IMR-90 (cell line): ENCODE data around the gene OXLD1. TPM values are rescaled to one million over a fixed set of nuclear protein-coding genes. Genes with fewer than 3 reads are reported as not detected.

Source experiments
- ATAC-seq: fragments of 200-7000 bp; cut with Tn5 transposase; 2 replicates; pipeline ENCODE4 v1.9.1; 2020; ENCODE audit warnings: low read depth, mild to moderate bottlenecking, moderate library complexity
- BruUV-seq: library from RNA; stranded (reverse); fragments of 400-500 nt; replicated peaks from 2 replicates; lab custom pipeline; 2021; lab: Mats Ljungman, UMichigan
- CTCF ChIA-PET: fragments of 300-600 bp; formaldehyde crosslinking; extraction: SDS; loops from one replicate; lab custom pipeline; 2021; ENCODE audit warnings: antibody characterized with exemption; lab: Yijun Ruan, JAX
- POLR2A ChIA-PET: fragments of 300-600 bp; sonication (Branson Sonifier 250); formaldehyde crosslinking; loops from one replicate; lab custom pipeline; 2022; ENCODE audit warnings: antibody characterized with exemption; ENCODE audit not compliant: unreplicated experiment; lab: Charles Lee
- DNase-seq: peaks from one replicate; pipeline ENCODE4 v3.0.0; 2013
- H2AFZ ChIP-seq: replicated peaks from 2 replicates; pipeline ENCODE3; 2013; ENCODE audit warnings: low read length, mild to moderate bottlenecking; ENCODE audit not compliant: poor library complexity
- H2AK5ac ChIP-seq: 2 replicates; pipeline ENCODE4 v1.6.1; 2013; ENCODE audit warnings: low read depth, low read length, inconsistent platforms
- H2AK9ac ChIP-seq: replicated peaks from 2 replicates; pipeline ENCODE3; 2013; ENCODE audit warnings: mild to moderate bottlenecking, low read depth, low read length, moderate library complexity; ENCODE audit not compliant: poor library complexity
- H2BK120ac ChIP-seq: 2 replicates; pipeline ENCODE4 v1.6.1; 2013; ENCODE audit warnings: low read depth, low read length, inconsistent platforms
- H2BK15ac ChIP-seq: 3 replicates; pipeline ENCODE4 v1.6.1; 2013; ENCODE audit warnings: low read depth, low read length, inconsistent platforms
- H2BK20ac ChIP-seq: 2 replicates; pipeline ENCODE4 v1.6.1; 2013; ENCODE audit warnings: low read depth, mild to moderate bottlenecking, inconsistent platforms, low read length, moderate library complexity
- H2BK5ac ChIP-seq: 2 replicates; pipeline ENCODE4 v1.6.1; 2013; ENCODE audit warnings: mild to moderate bottlenecking, low read depth, low read length, inconsistent platforms; ENCODE audit not compliant: poor library complexity, severe bottlenecking
- H3K14ac ChIP-seq: replicated peaks from 2 replicates; pipeline ENCODE4 v1.6.1; 2013; ENCODE audit warnings: low read depth, low read length, inconsistent platforms
- H3K18ac ChIP-seq: 2 replicates; pipeline ENCODE4 v1.6.1; 2013; ENCODE audit warnings: low read depth, low read length, control low read depth
- H3K23ac ChIP-seq: 2 replicates; pipeline ENCODE4 v1.6.1; 2013; ENCODE audit warnings: low read depth, low read length, inconsistent platforms
- H3K27ac ChIP-seq: 2 replicates; pipeline ENCODE4 v1.5.1; 2013; ENCODE audit warnings: mild to moderate bottlenecking, control low read depth, low read length; ENCODE audit not compliant: insufficient read depth
- H3K27me3 ChIP-seq: 2 replicates; pipeline ENCODE4 v1.6.1; 2013; ENCODE audit warnings: low read length; ENCODE audit not compliant: control insufficient read depth, insufficient read depth
- H3K36me3 ChIP-seq: 2 replicates; pipeline ENCODE4 v1.6.1; 2013; ENCODE audit warnings: low read length, mixed read lengths; ENCODE audit not compliant: control insufficient read depth, insufficient read depth
- H3K4ac ChIP-seq: 2 replicates; pipeline ENCODE4 v1.6.1; 2013; ENCODE audit warnings: low read depth, low read length, inconsistent platforms
- H3K4me1 ChIP-seq: 2 replicates; pipeline ENCODE4 v1.6.1; 2013; ENCODE audit warnings: low read length, mixed read lengths; ENCODE audit not compliant: control insufficient read depth, insufficient read depth
- H3K4me2 ChIP-seq: 2 replicates; pipeline ENCODE4 v1.6.1; 2013; ENCODE audit warnings: low read depth, mild to moderate bottlenecking, control low read depth, low read length, moderate library complexity
- H3K4me3 ChIP-seq: 2 replicates; pipeline ENCODE4 v1.5.1; 2013; ENCODE audit warnings: low read depth, mild to moderate bottlenecking, control low read depth, low read length, moderate library complexity; ENCODE audit not compliant: insufficient read depth
- H3K56ac ChIP-seq: 2 replicates; pipeline ENCODE4 v1.6.1; 2013; ENCODE audit warnings: low read length, inconsistent platforms; ENCODE audit not compliant: insufficient read depth; ENCODE audit errors: extremely low read depth
- H3K79me1 ChIP-seq, 2 experiments: 2 replicates each; pipeline ENCODE4 v1.6.1; 2013; ENCODE audit warnings: low read length in 2 of 2, inconsistent platforms in 1 of 2, low read depth in 1 of 2
- H3K9ac ChIP-seq: 2 replicates; pipeline ENCODE4 v1.6.1; 2013; ENCODE audit warnings: low read depth, low read length, control low read depth
- H3K9me1 ChIP-seq: 2 replicates; pipeline ENCODE4 v1.6.1; 2013; ENCODE audit warnings: low read length, inconsistent platforms; ENCODE audit not compliant: insufficient read depth
- H3K9me3 ChIP-seq: 2 replicates; pipeline ENCODE4 v1.6.1; 2013; ENCODE audit warnings: low read length; ENCODE audit not compliant: control insufficient read depth, insufficient read depth
- H4K20me1 ChIP-seq: 2 replicates; pipeline ENCODE4 v1.6.1; 2013; ENCODE audit warnings: low read length, inconsistent platforms; ENCODE audit not compliant: insufficient read depth
- H4K5ac ChIP-seq: 2 replicates; pipeline ENCODE4 v1.6.1; 2013; ENCODE audit warnings: mild to moderate bottlenecking, low read depth, low read length, control low read depth
- H4K8ac ChIP-seq, 2 experiments: 2 replicates each; pipeline ENCODE4 v1.6.1; 2013; ENCODE audit warnings: low read depth in 2 of 2, low read length in 2 of 2, control low read depth in 1 of 2, inconsistent platforms in 1 of 2
- H4K91ac ChIP-seq: 2 replicates; pipeline ENCODE4 v1.6.1; 2013; ENCODE audit warnings: low read depth, low read length, inconsistent platforms; ENCODE audit not compliant: insufficient read depth
- BHLHE40 ChIP-seq: fragments of 150-350 bp; IDR thresholded peaks from 2 replicates; pipeline ENCODE4 v1.6.1; 2016; ENCODE audit warnings: mild to moderate bottlenecking, low read depth, low read length
- CEBPB ChIP-seq: IDR thresholded peaks from 2 replicates; pipeline ENCODE4 v1.6.1; 2012; ENCODE audit warnings: low read depth, low read length, improper control_type of control experiment
- CHD1 ChIP-seq: IDR thresholded peaks from 2 replicates; pipeline ENCODE4 v1.6.1; 2012; ENCODE audit warnings: low read depth, low read length, improper control_type of control experiment
- CTCF ChIP-seq: conservative IDR thresholded peaks from 2 replicates; pipeline ENCODE4 v1.5.1; 2012; ENCODE audit warnings: mild to moderate bottlenecking, low read depth, low read length, improper control_type of control experiment
- ELK1 ChIP-seq: fragments of 150-350 bp; IDR thresholded peaks from 2 replicates; pipeline ENCODE4 v1.6.1; 2016; ENCODE audit warnings: low read depth, mild to moderate bottlenecking, low read length, moderate library complexity, borderline replicate concordance
- FOS ChIP-seq: fragments of 150-350 bp; IDR thresholded peaks from 2 replicates; pipeline ENCODE4 v1.6.1; 2016; ENCODE audit warnings: low read depth, low read length
- MAFK ChIP-seq: IDR thresholded peaks from 2 replicates; pipeline ENCODE4 v1.6.1; 2012; ENCODE audit warnings: low read depth, low read length, improper control_type of control experiment
- MAZ ChIP-seq: IDR thresholded peaks from 2 replicates; pipeline ENCODE4 v1.6.1; 2012; ENCODE audit warnings: low read depth, mild to moderate bottlenecking, low read length, improper control_type of control experiment, moderate library complexity, borderline replicate concordance
- MXI1 ChIP-seq: IDR thresholded peaks from 2 replicates; pipeline ENCODE4 v1.6.1; 2012; ENCODE audit warnings: low read depth, mild to moderate bottlenecking, low read length, moderate library complexity, borderline replicate concordance
- NFE2L2 ChIP-seq: fragments of 150-350 bp; IDR thresholded peaks from 2 replicates; pipeline ENCODE4 v1.6.1; 2016; ENCODE audit warnings: low read depth, mild to moderate bottlenecking, low read length
- POLR2A ChIP-seq: IDR thresholded peaks from 2 replicates; pipeline ENCODE4 v1.6.1; 2012; ENCODE audit warnings: mild to moderate bottlenecking, low read depth, low read length
- RAD21 ChIP-seq: IDR thresholded peaks from 2 replicates; pipeline ENCODE4 v1.6.1; 2012; ENCODE audit warnings: low read length, improper control_type of control experiment
- RCOR1 ChIP-seq: IDR thresholded peaks from 2 replicates; pipeline ENCODE4 v1.6.1; 2012; ENCODE audit warnings: mild to moderate bottlenecking, low read length, improper control_type of control experiment; ENCODE audit not compliant: insufficient replicate concordance
- RFX5 ChIP-seq: IDR thresholded peaks from 2 replicates; pipeline ENCODE4 v1.8.0; 2012; ENCODE audit warnings: low read depth, mild to moderate bottlenecking, low read length, moderate library complexity
- SMC3 ChIP-seq: fragments of 150-350 bp; IDR thresholded peaks from 2 replicates; pipeline ENCODE4 v1.6.1; 2016; ENCODE audit warnings: low read depth, mild to moderate bottlenecking, antibody characterized with exemption, low read length, moderate library complexity
- USF2 ChIP-seq: fragments of 150-350 bp; IDR thresholded peaks from 2 replicates; pipeline ENCODE4 v1.6.1; 2017; ENCODE audit warnings: mild to moderate bottlenecking, antibody characterized with exemption, low read length, low read depth
- WGBS, 2 experiments: methylation state at CpG; one replicate each; pipeline versions ENCODE4 v1.1.5 to v1.1.7; 2013; ENCODE audit warnings: missing lambda C conversion rate in 2 of 2; ENCODE audit not compliant: insufficient read length in 1 of 2; ENCODE audit errors: extremely low coverage in 2 of 2; 5-methylcytosine and 5-hydroxymethylcytosine counted together
- dilution Hi-C: fragments of 300-500 bp; cut with HindIII; formaldehyde crosslinking; loops from one replicate; pipeline ENCODE4 v1.14.3; 2018; ENCODE audit warnings: low sequenced_read_pairs; ENCODE audit not compliant: unreplicated experiment
- in situ Hi-C: fragments of 300-500 bp; cut with MboI; formaldehyde crosslinking; loops from 3 replicates; pipeline ENCODE4 v1.14.3; 2019; ENCODE audit warnings: low sequenced_read_pairs, inconsistent platforms, mixed read lengths
- intact Hi-C: fragments of 100-400 bp; cut with micrococcal nuclease; formaldehyde crosslinking; loops from 2 replicates; pipeline ENCODE4 v1.10.0; 2022
- polyA plus RNA-seq, 3 experiments: library from polyadenylated mRNA; depleted of rRNA; stranded (reverse); fragments of >200 nt; gene quantifications; 2 replicates each; pipeline ENCODE4 v1.2.3, GENCODE V29; 2012; ENCODE audit warnings: low replicate concordance in 1 of 3
- total RNA-seq: library from RNA; depleted of rRNA; stranded (reverse); fragments of >200 nt; gene quantifications from 2 replicates; pipeline ENCODE4 v1.2.3, GENCODE V29; 2012

OXLD1 gene
- total and polyA plus RNA-seq, 2 of the 4 experiments (the other 2 are of a cell fraction) = 9.9 to 22.3 TPM

GRCh38 chr17:81693509-81694210, 27.3 kb upstream of the OXLD1 start:
- no peak overlapping the region for H4K8ac ChIP-seq
- H3K18ac ChIP-seq = no peak overlapping the region
- H4K5ac ChIP-seq = no peak overlapping the region
- peaks cover 10 to 51% of the 10 kb centered on the region in 2 experiments for H3K79me1 ChIP-seq
- no peak overlapping the region for H3K4ac ChIP-seq
- no peaks in the 10 kb centered on the region for H3K9me1 ChIP-seq
- ChIA-PET POLR2A (no interaction called here), CTCF (no interaction called here)
- no peak overlapping the region for H2AK5ac ChIP-seq
- no peak overlapping the region for H3K4me3 ChIP-seq
- no peaks in the 10 kb centered on the region for H3K4me1 ChIP-seq
- in situ Hi-C loops = no loop called here
- peaks cover 95% of the 10 kb centered on the region for H3K36me3 ChIP-seq
- H2BK5ac ChIP-seq = no peak overlapping the region
- H3K56ac ChIP-seq = no peak overlapping the region
- H2BK20ac ChIP-seq = no peak overlapping the region
- no peak for ATAC-seq
- H3K23ac ChIP-seq = no peak overlapping the region
- H3K9ac ChIP-seq = no peak overlapping the region
- no peak overlapping the region for H3K14ac ChIP-seq
- no peak for TF ChIP-seq BHLHE40
- TF ChIP-seq MAZ = no peak
- no peak for TF ChIP-seq SMC3
- no peak for TF ChIP-seq MAFK
- TF ChIP-seq RCOR1 = no peak
- no peak for TF ChIP-seq CHD1
- TF ChIP-seq CEBPB = no peak
- TF ChIP-seq CTCF = no peak
- no peak for TF ChIP-seq RAD21
- TF ChIP-seq NFE2L2 = no peak
- TF ChIP-seq POLR2A = no peak
- no peak for TF ChIP-seq RFX5
- TF ChIP-seq ELK1 = no peak
- TF ChIP-seq MXI1 = no peak
- TF ChIP-seq USF2 = no peak
- TF ChIP-seq FOS = no peak
- no peak overlapping the region for H2BK15ac ChIP-seq
- H2BK120ac ChIP-seq = no peak overlapping the region
- no peak for DNase-seq
- BruUV-seq = no TSS peak
- 95% methylated on average over 11 of the region's 35 CpGs; no CpG with 5 or more reads in 1 of the 2 experiments for WGBS, 2 experiments
- H3K9me3 ChIP-seq = no peaks in the 10 kb centered on the region
- no peak overlapping the region for H2AK9ac ChIP-seq
- H3K27me3 ChIP-seq = no peaks in the 10 kb centered on the region
- dilution Hi-C loops = no loop called here
- no peak overlapping the region for H2AFZ ChIP-seq
- H4K20me1 ChIP-seq = peaks cover 79% of the 10 kb centered on the region
- H3K27ac ChIP-seq = no peak overlapping the region
- no peak overlapping the region for H3K4me2 ChIP-seq
- intact Hi-C loops = no loop called here
- H4K91ac ChIP-seq = no peak overlapping the region
